Testis (tissue), 2 donors: ENCODE measurements around the gene UGT1A5.

Source experiments
- POLR2A ChIP-seq: fragments of 450-650 bp; IDR thresholded peaks from one replicate; pipeline ENCODE4 v1.6.1; 2017; ENCODE audit warnings: antibody characterized with exemption, mild to moderate bottlenecking, moderate library complexity
- TF ChIP-seq, protein P1 (sequence below), 3 experiments: fragments of 450-650 bp in 2 of 3; fragments of 200-600 bp in 1 of 3; sonication (generic) in 1 of 3; IDR thresholded peaks; one replicate each; pipeline ENCODE4 v1.5.1; 2016 to 2019; ENCODE audit warnings: antibody characterized with exemption in 3 of 3, mild to moderate bottlenecking in 2 of 3, moderate library complexity in 1 of 3

DNA sequence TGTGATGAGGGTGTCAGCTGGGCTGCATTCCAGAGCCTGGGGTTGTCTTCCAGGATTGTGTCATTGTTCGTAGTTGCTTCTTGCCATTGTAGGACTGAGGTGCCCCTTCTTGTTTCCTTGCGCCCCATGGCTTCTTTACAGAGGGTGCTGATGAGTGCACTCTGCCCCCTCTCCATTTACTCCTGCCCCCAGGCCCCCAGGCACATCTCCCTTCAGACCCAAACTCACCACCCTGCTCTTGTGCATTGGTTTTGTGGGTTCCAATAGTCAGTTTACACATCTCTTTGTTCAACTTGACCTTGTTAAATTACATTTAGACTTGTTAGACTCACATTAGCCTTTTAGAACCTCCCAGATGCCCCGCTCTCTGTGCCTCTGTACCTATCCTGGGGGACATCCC lies 108.5 kb downstream of the UGT1A5 start:
- TF ChIP-seq POLR2A = no peak
- TF ChIP-seq, protein P1, sequence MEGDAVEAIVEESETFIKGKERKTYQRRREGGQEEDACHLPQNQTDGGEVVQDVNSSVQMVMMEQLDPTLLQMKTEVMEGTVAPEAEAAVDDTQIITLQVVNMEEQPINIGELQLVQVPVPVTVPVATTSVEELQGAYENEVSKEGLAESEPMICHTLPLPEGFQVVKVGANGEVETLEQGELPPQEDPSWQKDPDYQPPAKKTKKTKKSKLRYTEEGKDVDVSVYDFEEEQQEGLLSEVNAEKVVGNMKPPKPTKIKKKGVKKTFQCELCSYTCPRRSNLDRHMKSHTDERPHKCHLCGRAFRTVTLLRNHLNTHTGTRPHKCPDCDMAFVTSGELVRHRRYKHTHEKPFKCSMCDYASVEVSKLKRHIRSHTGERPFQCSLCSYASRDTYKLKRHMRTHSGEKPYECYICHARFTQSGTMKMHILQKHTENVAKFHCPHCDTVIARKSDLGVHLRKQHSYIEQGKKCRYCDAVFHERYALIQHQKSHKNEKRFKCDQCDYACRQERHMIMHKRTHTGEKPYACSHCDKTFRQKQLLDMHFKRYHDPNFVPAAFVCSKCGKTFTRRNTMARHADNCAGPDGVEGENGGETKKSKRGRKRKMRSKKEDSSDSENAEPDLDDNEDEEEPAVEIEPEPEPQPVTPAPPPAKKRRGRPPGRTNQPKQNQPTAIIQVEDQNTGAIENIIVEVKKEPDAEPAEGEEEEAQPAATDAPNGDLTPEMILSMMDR (IDR thresholded peaks at IDR 0.05) = no peak
